Measurements from ENCODE around the gene GBX2. TPM values are rescaled to one million over a fixed set of nuclear protein-coding genes. Genes with fewer than 3 reads are reported as not detected.

GBX2 gene
- total RNA-seq, 1 experiment from 2014 or later, result 1.9 TPM

- DNase-seq (ENCODE audit: low read depth), result no peak
These were observed 49.2 kb downstream of the GBX2 start for GRCh38 chr2:236119003-236119402.

DNA sequence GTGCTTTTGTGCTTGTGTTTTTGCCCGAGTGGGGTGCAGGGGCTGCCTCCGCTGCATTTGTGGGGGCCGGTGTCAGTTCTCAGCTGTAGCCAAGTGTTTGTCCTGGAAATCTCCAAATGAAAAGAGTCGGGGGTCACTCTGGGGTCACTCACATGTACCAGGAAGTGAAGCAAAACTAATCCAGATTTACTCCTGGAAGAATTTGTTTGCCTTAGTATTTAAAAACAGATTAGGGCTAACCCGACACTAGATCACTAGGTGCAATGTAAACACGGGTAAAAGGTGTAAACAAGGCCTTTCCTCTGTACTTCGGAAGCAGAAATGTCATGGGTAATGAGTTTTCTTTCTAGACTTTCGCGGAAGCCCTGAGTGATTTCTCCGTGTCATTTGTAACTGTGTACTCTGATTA, 50.3 kb downstream of the GBX2 start:
- no peak for DNase-seq (ENCODE audit: low read depth)

DNA sequence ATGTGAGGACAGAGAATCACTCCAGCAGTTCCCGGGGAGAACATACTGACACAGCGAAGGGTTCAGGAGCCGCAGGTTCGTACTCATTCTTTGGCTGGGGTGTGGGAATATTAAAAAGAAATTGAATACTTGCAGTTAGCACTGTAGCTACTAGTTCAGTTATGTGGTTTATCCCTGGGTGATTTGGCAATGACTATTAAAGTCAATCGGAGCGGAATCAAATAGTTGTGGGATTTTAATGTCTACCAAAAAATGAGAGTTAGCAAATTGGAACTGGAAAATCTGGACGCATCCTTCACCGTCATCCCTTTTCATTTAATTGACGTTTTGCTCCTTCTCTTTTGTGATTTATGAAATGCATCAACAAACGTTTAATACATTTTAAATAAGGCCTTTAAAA, 50.8 kb downstream of the GBX2 start:
- no peak for DNase-seq (ENCODE audit: low read depth)

Small RNA genes lying within 50 kb of the gene (small RNA-seq; reads per million reads assigned to genes)
- gene RF00019, result not detected
- not detected for gene RNU1-31P

Other genes starting within 250 kb of the GBX2 start
- gene ASB18, start 96.0 kb upstream of the GBX2 start, total RNA-seq (2014; rRNA removed; shearing (Covaris generic)), result not detected in 2 replicates